SW 1271 (cell line): ENCODE results near the gene RNF224.
A peak's percentile ranks its signal among the peaks of the same experiment; 100 is the strongest.
"Not testable (repeated sequence)": the region's sequence is repeated elsewhere in the genome, so short reads cannot be mapped to it uniquely, and the experiment has no call there.

Source experiments
- DNase-seq, 2 experiments: peaks; one replicate each; lab custom pipeline; 2025; lab: John Stamatoyannopoulos, UW

The RNF224 gene

GRCh38 chr9:137254624-137255447 lies 27.5 kb downstream of the RNF224 start, which contains the start of gene NELFB:
Gene NELFB, plus strand, starts transcription at chr9:137255327.
- DNase-seq = peak; percentile 65 to 88

GRCh38 chr9:137255448-137256114 lies 28.3 kb downstream of the RNF224 start:
- peak in 1 of 2 experiments; percentile 53 for DNase-seq

- DNase-seq = no peak
Measured at GRCh38 chr9:137256362-137256761, 29.1 kb downstream of the RNF224 start.

- DNase-seq = no peak
Measured at GRCh38 chr9:137256856-137257255, 29.6 kb downstream of the RNF224 start.

- DNase-seq = not testable (repeated sequence)
Measured at GRCh38 chr9:137262173-137262908, 35.0 kb downstream of the RNF224 start.

- no peak for DNase-seq
Measured at GRCh38 chr9:137262909-137263285, 35.6 kb downstream of the RNF224 start.

GRCh38 chr9:137263506-137263905 lies 36.2 kb downstream of the RNF224 start:
- DNase-seq = no peak

GRCh38 chr9:137264067-137264466 lies 36.8 kb downstream of the RNF224 start:
- DNase-seq = no peak

DNA sequence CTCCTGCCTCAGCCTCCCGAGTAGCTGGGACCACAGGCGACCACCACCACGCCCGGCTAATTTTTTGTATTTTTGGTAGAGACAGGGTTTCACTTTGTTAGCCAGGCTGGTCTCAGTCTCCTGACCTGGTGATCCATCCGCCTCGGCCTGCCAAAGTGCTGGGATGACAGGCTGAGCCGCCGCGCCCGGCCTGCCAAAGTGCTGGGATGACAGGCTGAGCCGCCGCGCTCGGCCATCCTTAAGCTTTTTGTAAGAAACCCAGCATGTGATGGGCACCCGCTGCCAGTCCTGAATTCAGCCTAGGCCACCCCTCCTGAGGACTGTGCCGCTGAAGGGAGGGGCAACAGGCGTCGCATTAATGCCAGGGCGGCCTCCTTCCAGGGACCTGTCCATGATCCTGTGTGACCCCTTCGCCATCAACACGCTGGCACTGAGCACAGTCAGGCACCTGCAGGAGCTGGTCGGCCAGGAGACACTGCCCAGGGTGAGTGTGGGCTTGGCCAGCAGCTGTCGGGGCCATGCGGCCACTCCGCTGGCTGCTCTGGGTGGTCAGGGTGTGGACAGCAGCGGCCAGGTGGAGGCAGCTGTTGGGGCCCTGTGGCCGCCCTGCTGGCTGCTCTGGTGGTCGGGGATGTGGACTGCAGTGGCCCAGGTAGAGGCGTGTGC lies 38.3 kb downstream of the RNF224 start:
- DNase-seq = no peak

- no peak for DNase-seq
Measured at GRCh38 chr9:137266162-137266527, 38.8 kb downstream of the RNF224 start.

DNA sequence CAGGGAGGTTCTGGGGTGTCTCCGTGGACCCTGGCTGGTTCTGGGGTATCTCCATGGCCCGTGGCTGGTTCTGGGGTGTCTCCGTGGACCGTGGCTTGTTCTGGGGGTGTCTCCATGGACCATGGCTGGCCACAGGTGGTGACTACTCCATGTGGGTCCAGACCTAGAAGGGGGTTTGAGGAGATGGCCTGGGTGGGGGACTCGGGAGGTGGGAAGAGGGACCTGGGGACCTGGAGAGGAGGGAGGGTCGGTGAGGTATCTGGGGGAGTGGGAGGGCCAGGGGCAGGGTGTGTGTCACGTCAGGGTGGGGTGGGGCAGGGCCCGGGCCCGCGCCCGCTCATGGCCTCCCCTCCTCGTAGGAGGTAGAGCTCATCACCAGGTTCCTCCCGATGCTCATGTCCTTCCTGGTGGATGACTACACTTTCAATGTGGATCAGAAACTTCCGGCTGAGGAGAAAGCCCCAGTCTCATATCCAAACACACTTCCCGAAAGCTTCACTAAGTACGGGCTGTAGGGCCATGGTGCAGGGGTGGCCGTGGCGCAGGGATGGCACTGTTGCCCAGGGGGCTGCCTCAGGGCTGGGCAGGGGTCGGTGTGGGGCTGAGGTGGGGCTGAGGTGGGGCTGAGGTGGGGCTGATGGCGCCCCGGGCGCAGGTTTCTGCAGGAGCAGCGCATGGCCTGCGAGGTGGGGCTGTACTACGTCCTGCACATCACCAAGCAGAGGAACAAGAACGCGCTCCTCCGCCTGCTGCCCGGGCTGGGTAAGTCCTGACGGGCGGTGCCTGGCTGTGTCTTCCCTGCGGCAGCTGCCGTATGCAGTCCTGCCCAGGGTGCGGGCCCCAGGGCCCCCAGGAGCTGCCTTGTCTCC lies 39.5 kb downstream of the RNF224 start:
- no peak for DNase-seq

- no peak for DNase-seq
Measured at GRCh38 chr9:137267933-137268355, 40.6 kb downstream of the RNF224 start.

- DNase-seq = no peak
Measured at GRCh38 chr9:137268538-137269201, 41.4 kb downstream of the RNF224 start.

DNA sequence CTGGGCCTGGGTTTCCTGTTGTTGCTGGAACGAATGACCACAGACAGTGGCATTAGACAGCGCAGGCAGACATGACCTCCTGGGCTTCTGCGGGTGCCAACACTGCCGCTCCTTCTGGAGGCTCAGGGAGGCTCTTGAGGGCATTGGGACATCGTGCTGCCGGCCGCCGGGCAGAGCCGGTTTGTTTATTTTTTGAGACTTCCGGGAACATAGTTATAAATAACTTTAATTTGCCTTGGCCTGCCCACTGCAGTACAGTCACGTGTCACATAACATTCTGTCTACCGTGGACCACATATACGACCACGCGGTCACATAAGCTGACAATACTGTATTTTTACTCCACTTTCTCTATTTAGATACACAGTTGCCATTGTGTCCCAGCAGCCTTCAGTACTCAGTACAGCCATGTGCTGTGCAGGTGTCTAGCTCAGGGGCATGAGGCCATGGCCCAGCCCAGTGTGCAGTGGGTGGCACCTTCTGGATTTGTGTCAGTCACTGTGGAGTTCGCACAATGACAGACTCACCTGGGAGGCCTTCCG lies 42.0 kb downstream of the RNF224 start:
- DNase-seq = no peak

DNA sequence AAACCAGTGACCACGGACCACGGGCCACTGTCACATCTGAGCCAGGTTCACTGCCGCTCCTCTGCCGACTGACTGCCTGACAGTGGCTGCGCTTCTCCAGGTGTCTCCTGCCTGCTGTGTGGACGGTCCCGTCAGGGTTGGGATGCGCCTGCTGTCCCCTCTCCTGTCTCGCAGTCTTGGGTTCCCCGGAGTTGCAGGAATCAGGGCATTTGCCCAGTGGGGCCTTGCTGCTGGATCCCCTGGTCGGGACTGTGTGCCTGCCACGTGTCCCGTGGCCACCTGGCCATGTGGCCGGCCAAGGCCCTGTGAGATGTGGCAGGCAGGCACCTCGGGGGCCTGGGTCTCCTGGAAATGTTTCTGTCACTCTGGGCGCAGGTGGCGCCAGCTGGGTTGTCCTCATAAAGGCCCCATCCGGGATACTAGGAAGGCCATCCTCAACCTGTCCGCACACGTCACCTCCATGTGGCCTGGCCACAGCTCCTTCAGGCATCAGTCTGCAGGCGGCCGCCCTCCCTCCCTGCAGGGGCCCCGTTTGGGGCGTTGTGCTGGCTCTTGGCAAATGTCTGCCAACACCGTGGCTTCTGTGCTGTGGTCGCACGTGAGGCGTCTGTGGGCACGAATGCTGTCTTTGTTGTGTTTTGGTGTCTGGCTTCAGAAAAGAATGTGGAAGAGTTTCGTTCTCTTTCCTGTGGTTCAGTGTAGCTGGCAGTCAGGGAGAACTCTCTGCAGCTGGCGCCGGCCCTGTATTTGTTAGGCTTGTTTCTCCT lies 43.8 kb downstream of the RNF224 start:
- DNase-seq = no peak

DNA sequence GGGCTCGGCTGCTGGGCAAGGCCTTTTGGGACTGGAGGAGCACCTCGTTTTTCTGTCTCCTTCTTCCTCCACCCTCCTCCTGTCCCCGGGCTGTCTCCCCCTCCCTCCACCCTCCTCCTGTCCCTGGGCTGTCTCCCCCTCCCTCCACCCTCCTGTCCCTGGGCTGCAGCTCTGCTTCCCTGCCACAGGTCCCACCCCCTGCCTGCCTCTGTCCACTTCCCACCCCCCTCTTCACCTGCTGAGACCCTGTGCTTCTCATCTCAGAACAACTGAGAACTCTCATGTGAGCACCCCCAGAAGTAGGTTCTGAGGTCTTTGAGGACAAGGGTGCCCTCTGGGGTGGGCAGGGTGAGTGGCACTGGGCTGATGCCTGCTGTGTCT lies 44.4 kb downstream of the RNF224 start:
- DNase-seq = no peak

DNA sequence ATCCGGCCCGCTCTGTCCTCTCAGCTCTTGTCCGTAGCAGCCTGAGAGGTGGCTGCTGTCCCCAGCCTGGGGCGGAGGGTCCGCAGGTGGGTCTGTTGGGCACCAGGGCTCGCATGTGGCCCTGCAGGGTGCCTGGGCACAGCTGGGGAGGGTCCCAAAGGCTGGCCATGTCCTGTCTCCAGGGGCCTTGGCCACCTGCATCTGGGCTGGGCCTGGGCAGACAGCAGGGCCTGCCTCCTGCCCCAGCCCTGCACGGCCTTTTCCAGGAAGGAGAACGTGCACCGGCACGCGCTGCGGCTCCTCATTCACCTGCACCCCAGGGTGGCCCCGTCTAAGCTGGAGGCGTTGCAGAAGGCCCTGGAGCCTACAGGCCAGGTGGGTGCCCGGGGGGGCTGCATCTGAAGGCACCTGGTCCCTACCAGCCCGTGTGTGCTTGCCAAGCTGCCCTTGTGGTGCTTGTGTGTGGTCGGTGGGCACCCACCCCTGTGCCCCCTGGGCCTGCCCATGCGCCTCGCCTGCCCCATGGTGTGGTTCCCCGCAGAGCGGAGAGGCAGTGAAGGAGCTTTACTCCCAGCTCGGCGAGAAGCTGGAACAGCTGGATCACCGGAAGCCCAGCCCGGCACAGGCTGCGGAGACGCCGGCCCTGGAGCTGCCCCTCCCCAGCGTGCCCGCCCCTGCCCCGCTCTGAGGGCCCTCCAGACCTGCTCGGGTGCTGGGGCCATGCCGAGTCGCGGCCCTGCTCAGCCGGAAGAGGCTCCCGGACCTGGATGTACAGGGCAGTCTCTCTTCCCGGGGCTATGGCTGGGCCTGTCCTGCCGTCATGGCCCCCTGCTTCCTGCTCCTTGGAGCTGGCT lies 45.2 kb downstream of the RNF224 start:
- DNase-seq = no peak

DNA sequence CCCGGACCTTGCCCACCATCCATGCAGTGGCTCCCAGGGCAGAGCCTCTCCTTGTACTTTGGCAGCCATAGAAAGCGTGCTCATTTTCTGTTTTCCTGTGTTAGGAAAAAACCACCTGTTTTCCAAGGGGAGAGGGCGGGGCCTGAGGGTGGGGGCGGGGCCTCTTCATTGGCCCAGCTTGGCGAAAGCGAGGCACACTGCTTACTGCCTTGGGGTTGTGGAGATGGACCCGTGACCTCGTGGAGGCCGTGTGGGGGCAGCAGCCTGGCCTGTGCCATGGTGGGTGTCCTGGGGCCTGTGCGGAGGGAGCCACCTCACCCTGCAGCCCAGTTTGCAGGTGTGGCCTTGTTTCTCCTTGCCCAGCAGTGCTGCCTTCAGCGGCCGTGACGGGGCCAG lies 45.8 kb downstream of the RNF224 start:
- no peak for DNase-seq
